SKM-1 treated with dmso at 0.1 percent for 144 hours (cell line): ENCODE measurements around the gene CDKL1.
A peak's percentile ranks its signal among the peaks of the same experiment; 100 is the strongest.
"Not testable (repeated sequence)": the region's sequence is repeated elsewhere in the genome, so short reads cannot be mapped to it uniquely, and the experiment has no call there.

Experiments
- DNase-seq: peaks from one replicate; lab custom pipeline; 2025; ENCODE audit not compliant: unreplicated experiment; lab: John Stamatoyannopoulos, UW

Gene CDKL1

GRCh38 chr14:50335989-50336824 is 60.5 kb downstream of the CDKL1 start:
- no peak for DNase-seq

GRCh38 chr14:50335389-50335788 is 61.3 kb downstream of the CDKL1 start:
- DNase-seq = no peak

GRCh38 chr14:50334211-50334610 is 62.5 kb downstream of the CDKL1 start:
- DNase-seq = no peak

- no peak for DNase-seq
Observed at GRCh38 chr14:50333014-50333509, 63.6 kb downstream of the CDKL1 start.

GRCh38 chr14:50331596-50331995 is 65.1 kb downstream of the CDKL1 start:
- no peak for DNase-seq

GRCh38 chr14:50321009-50321660 is 75.5 kb downstream of the CDKL1 start:
- peak; percentile 34 for DNase-seq

GRCh38 chr14:50320283-50320682 is 76.4 kb downstream of the CDKL1 start:
- DNase-seq = no peak

- no peak for DNase-seq
Observed at GRCh38 chr14:50319721-50320120, 77.0 kb downstream of the CDKL1 start.

GRCh38 chr14:50319293-50319692 is 77.4 kb downstream of the CDKL1 start:
- DNase-seq = no peak

- DNase-seq = no peak
Observed at GRCh38 chr14:50318031-50318626, 78.6 kb downstream of the CDKL1 start.

- DNase-seq = not testable (repeated sequence)
Observed at GRCh38 chr14:50314098-50314497, 82.6 kb downstream of the CDKL1 start.

GRCh38 chr14:50312734-50313054 is 84.0 kb downstream of the CDKL1 start:
- DNase-seq = no peak

GRCh38 chr14:50311972-50312733 is 84.5 kb downstream of the CDKL1 start, which contains the start of the genes DMAC2L and L2HGDH:
Gene DMAC2L (plus strand): TSS chr14:50312324. CDS start chr14:50321488, 9,164 bp downstream.
Gene L2HGDH (minus strand): TSS chr14:50312229. CDS start chr14:50312150, 79 bp downstream.
- DNase-seq = peak; percentile 76

GRCh38 chr14:50311337-50311971 is 85.2 kb downstream of the CDKL1 start:
- DNase-seq = no peak

- DNase-seq = no peak
Observed at GRCh38 chr14:50310445-50310844, 86.2 kb downstream of the CDKL1 start.

GRCh38 chr14:50308363-50308915 is 88.2 kb downstream of the CDKL1 start:
- DNase-seq = no peak

- peak; percentile 72 for DNase-seq
Observed at GRCh38 chr14:50303744-50304471, 92.8 kb downstream of the CDKL1 start.

- DNase-seq = no peak
Observed at GRCh38 chr14:50301914-50302313, 94.8 kb downstream of the CDKL1 start.

GRCh38 chr14:50299585-50299984 is 97.1 kb downstream of the CDKL1 start:
- DNase-seq = no peak

- DNase-seq = no peak
Observed at GRCh38 chr14:50290306-50290705, 106.4 kb downstream of the CDKL1 start.
